A673 (cell line): ENCODE results near the gene BST1. TPM values are rescaled to one million over a fixed set of nuclear protein-coding genes. Genes with fewer than 3 reads are reported as not detected.

Experiments
- BruUV-seq: library from RNA; stranded (reverse); fragments of 400-500 nt; replicated peaks from 2 replicates; lab custom pipeline; 2021; lab: Mats Ljungman, UMichigan
- CTCF ChIA-PET: fragments of 300-600 bp; sonication (Branson Sonifier 250); formaldehyde crosslinking; loops from one replicate; lab custom pipeline; 2022; ENCODE audit warnings: antibody characterized with exemption; lab: Charles Lee
- POLR2A ChIA-PET: fragments of 300-600 bp; sonication (Branson Sonifier 250); formaldehyde crosslinking; loops from one replicate; lab custom pipeline; 2022; ENCODE audit warnings: antibody characterized with exemption; ENCODE audit not compliant: low non-redundant PET; lab: Charles Lee
- DNase-seq: peaks from one replicate; pipeline ENCODE4 v3.0.0-alpha.2; 2015; ENCODE audit warnings: low spot score
- H3K27ac ChIP-seq: fragments of 200-600 bp; sonication (generic); 2 replicates; pipeline ENCODE4 v1.5.1; 2016; ENCODE audit warnings: mixed run types, low read depth, mild to moderate bottlenecking, mixed read lengths, antibody characterized with exemption, low read length; ENCODE audit not compliant: poor library complexity, severe bottlenecking
- H3K27me3 ChIP-seq: fragments of 200-600 bp; sonication (generic); replicated peaks from 2 replicates; pipeline ENCODE4 v1.6.1; 2017; ENCODE audit warnings: mixed run types, low read depth, mild to moderate bottlenecking, mixed read lengths, antibody characterized with exemption, low read length; ENCODE audit not compliant: insufficient read depth, poor library complexity
- H3K36me3 ChIP-seq: fragments of 200-600 bp; sonication (generic); 2 replicates; pipeline ENCODE4 v1.6.1; 2016; ENCODE audit warnings: mixed run types, mild to moderate bottlenecking, mixed read lengths, antibody characterized with exemption, low read length; ENCODE audit not compliant: insufficient read depth, poor library complexity, severe bottlenecking
- H3K4me1 ChIP-seq: fragments of 200-600 bp; sonication (generic); 2 replicates; pipeline ENCODE4 v1.6.1; 2017; ENCODE audit warnings: mixed run types, mild to moderate bottlenecking, mixed read lengths, antibody characterized with exemption, low read length; ENCODE audit not compliant: insufficient read depth, poor library complexity, severe bottlenecking
- H3K4me3 ChIP-seq: fragments of 200-600 bp; sonication (generic); 2 replicates; pipeline ENCODE4 v1.5.1; 2016; ENCODE audit warnings: low read depth, mixed run types, mild to moderate bottlenecking, mixed read lengths, low read length; ENCODE audit not compliant: poor library complexity, severe bottlenecking
- H3K9me3 ChIP-seq: fragments of 200-600 bp; sonication (generic); 2 replicates; pipeline ENCODE4 v1.6.1; 2016; ENCODE audit warnings: mixed run types, low read depth, mild to moderate bottlenecking, mixed read lengths, antibody characterized with exemption, low read length; ENCODE audit not compliant: poor library complexity, severe bottlenecking
- CTCF ChIP-seq: fragments of 300-800, 200-600 bp; sonication (generic); conservative IDR thresholded peaks from 2 replicates; pipeline ENCODE4 v1.5.1; 2017; ENCODE audit warnings: low read depth, mild to moderate bottlenecking, antibody characterized with exemption, low read length, moderate library complexity, mixed read lengths
- EZH2 ChIP-seq: fragments of 200-600 bp; sonication (generic); IDR thresholded peaks from 2 replicates; pipeline ENCODE4 v1.6.1; 2017; ENCODE audit warnings: borderline replicate concordance, low read depth, mild to moderate bottlenecking, mixed read lengths, antibody characterized with exemption, low read length; ENCODE audit not compliant: poor library complexity, severe bottlenecking
- intact Hi-C: fragments of 100-400 bp; cut with micrococcal nuclease; formaldehyde crosslinking; loops from one replicate; pipeline ENCODE4 v1.10.0; 2022; ENCODE audit not compliant: unreplicated experiment
- total RNA-seq: library from RNA; stranded (reverse); gene quantifications from 2 replicates; pipeline ENCODE4 v1.2.3, GENCODE V29; 2021

BST1 gene
- total RNA-seq, 1 experiment from 2014 or later: 2.4 TPM

GRCh38 chr4:15676039-15676438, 26.8 kb upstream of the BST1 start:
- no peaks in the 10 kb centered on the region for H3K9me3 ChIP-seq
- H3K4me1 ChIP-seq: peaks cover 25% of the 10 kb centered on the region
- DNase-seq: no peak
- H3K27me3 ChIP-seq: no peaks in the 10 kb centered on the region
- no peaks in the 10 kb centered on the region for H3K36me3 ChIP-seq
- no peak for TF ChIP-seq EZH2
- no peak for TF ChIP-seq CTCF
- ChIA-PET POLR2A (no interaction called here), CTCF (no interaction called here)
- no peak overlapping the region for H3K4me3 ChIP-seq
- intact Hi-C loops: no loop called here
- H3K27ac ChIP-seq: no peak overlapping the region
- no TSS peak for BruUV-seq

DNA sequence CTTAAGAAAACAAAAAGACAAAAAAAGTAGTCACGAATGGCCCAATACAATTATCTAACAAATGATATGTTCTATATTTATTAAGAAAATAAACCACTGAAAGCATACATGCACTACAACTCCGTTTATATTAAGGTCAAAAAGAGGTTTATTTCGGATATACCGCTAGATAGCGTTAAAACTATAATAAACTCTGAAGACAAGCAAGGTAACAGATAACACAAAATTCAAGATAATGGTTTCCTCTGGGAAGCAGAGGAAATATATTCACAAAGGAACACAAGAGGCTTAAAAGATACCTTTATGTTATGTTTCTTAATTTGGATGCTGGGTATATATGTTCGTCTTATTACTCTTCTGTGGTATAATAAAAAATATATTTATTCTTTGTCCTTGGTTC, 26.0 kb upstream of the BST1 start:
- no peaks in the 10 kb centered on the region for H3K36me3 ChIP-seq
- no TSS peak for BruUV-seq
- intact Hi-C loops: no loop called here
- no peaks in the 10 kb centered on the region for H3K9me3 ChIP-seq
- TF ChIP-seq EZH2 (no peak), CTCF (no peak)
- H3K27me3 ChIP-seq: no peaks in the 10 kb centered on the region
- no peak overlapping the region for H3K4me3 ChIP-seq
- H3K27ac ChIP-seq: no peak overlapping the region
- no peak for DNase-seq
- H3K4me1 ChIP-seq: peaks cover 25% of the 10 kb centered on the region
- ChIA-PET POLR2A (no interaction called here), CTCF (no interaction called here)

- peaks cover 27% of the 10 kb centered on the region for H3K4me1 ChIP-seq
- peak overlapping the region; percentile 13 for H3K27ac ChIP-seq
- H3K36me3 ChIP-seq: no peaks in the 10 kb centered on the region
- H3K4me3 ChIP-seq: no peak overlapping the region
- BruUV-seq: no TSS peak
- ChIA-PET CTCF (no interaction called here), POLR2A (no interaction called here)
- intact Hi-C loops: no loop called here
- peak; percentile 25 for DNase-seq
- no peaks in the 10 kb centered on the region for H3K27me3 ChIP-seq
- no peaks in the 10 kb centered on the region for H3K9me3 ChIP-seq
- TF ChIP-seq EZH2 (no peak), CTCF (no peak)
Observed at GRCh38 chr4:15677507-15677988, 25.3 kb upstream of the BST1 start.
